SK-N-SH treated with all-trans-retinoic acid at 6 μM for 48 hours (cell line): ENCODE data around the gene MID1IP1.

Source experiments
- ARNTL ChIP-seq: fragments of 450-650 bp; formaldehyde crosslinking; IDR thresholded peaks from 2 replicates; pipeline ENCODE4 v1.5.0; 2020; ENCODE audit warnings: low read depth, mild to moderate bottlenecking, moderate library complexity, borderline replicate concordance
- CREB5 ChIP-seq: fragments of 250-450 bp; sonication (Bioruptor Pico); IDR thresholded peaks from 2 replicates; pipeline ENCODE4 v1.5.1; 2020; ENCODE audit warnings: low read depth, mild to moderate bottlenecking, moderate library complexity
- CSDC2 ChIP-seq: fragments of 250-450 bp; sonication (Bioruptor Pico); IDR thresholded peaks from 2 replicates; pipeline ENCODE4 v1.5.0; 2020; ENCODE audit warnings: mild to moderate bottlenecking, moderate library complexity
- ISL1 ChIP-seq: fragments of 250-450 bp; sonication (Bioruptor Pico); IDR thresholded peaks from 2 replicates; pipeline ENCODE4 v2.1.2; 2022; ENCODE audit warnings: mild to moderate bottlenecking, moderate library complexity
- OSR1 ChIP-seq: fragments of 250-450 bp; sonication (Bioruptor Pico); IDR thresholded peaks from 2 replicates; pipeline ENCODE4 v1.8.0; 2022; ENCODE audit warnings: moderate library complexity, mild to moderate bottlenecking, inconsistent platforms
- PPARA ChIP-seq: fragments of 250-450 bp; sonication (Bioruptor Pico); IDR thresholded peaks from 2 replicates; pipeline ENCODE4 v1.5.0; 2020; ENCODE audit warnings: mild to moderate bottlenecking, borderline replicate concordance
- RARB ChIP-seq: fragments of 250-450 bp; sonication (Bioruptor Pico); IDR thresholded peaks from 2 replicates; pipeline ENCODE4 v1.8.0; 2021; ENCODE audit warnings: mild to moderate bottlenecking, moderate library complexity
- SNAI2 ChIP-seq: fragments of 250-450 bp; sonication (Bioruptor Pico); IDR thresholded peaks from 2 replicates; pipeline ENCODE4 v1.5.0; 2020; ENCODE audit warnings: mild to moderate bottlenecking, moderate library complexity
- TCF4 ChIP-seq: fragments of 250-450 bp; sonication (Bioruptor Pico); IDR thresholded peaks from 2 replicates; pipeline ENCODE4 v1.8.0; 2021; ENCODE audit warnings: mild to moderate bottlenecking, moderate library complexity, borderline replicate concordance
- TSHZ2 ChIP-seq: fragments of 250-450 bp; sonication (Bioruptor Pico); IDR thresholded peaks from 2 replicates; pipeline ENCODE4 v1.5.0; 2020; ENCODE audit warnings: mild to moderate bottlenecking, moderate library complexity
- ZC3H10 ChIP-seq: fragments of 250-450 bp; sonication (Bioruptor Pico); IDR thresholded peaks from 2 replicates; pipeline ENCODE4 v1.5.1; 2021; ENCODE audit warnings: mild to moderate bottlenecking, moderate library complexity
- ZFP3 ChIP-seq: fragments of 250-450 bp; sonication (Bioruptor Pico); IDR thresholded peaks from 2 replicates; pipeline ENCODE4 v1.5.0; 2020; ENCODE audit warnings: mild to moderate bottlenecking, moderate library complexity
- ZFP30 ChIP-seq: fragments of 450-650 bp; formaldehyde crosslinking; IDR thresholded peaks from 2 replicates; pipeline ENCODE4 v1.5.0; 2022; ENCODE audit warnings: mild to moderate bottlenecking, moderate library complexity
- ZNF8 ChIP-seq: fragments of 450-650 bp; formaldehyde crosslinking; IDR thresholded peaks from 2 replicates; pipeline ENCODE4 v1.5.0; 2020; ENCODE audit warnings: mild to moderate bottlenecking, moderate library complexity

GRCh38 chrX:38803588-38804431 lies 2.6 kb downstream of the MID1IP1 start:
- TF ChIP-seq ARNTL: no peak
- TF ChIP-seq TSHZ2 (CRISPR knock-in tag): no peak
- TF ChIP-seq RARB: no peak
- TF ChIP-seq SNAI2 (CRISPR knock-in tag): no peak
- no peak for TF ChIP-seq ISL1 (CRISPR knock-in tag)
- no peak for TF ChIP-seq TCF4
- TF ChIP-seq ZFP30 (CRISPR knock-in tag): no peak
- TF ChIP-seq PPARA (CRISPR knock-in tag): no peak
- TF ChIP-seq ZNF8 (CRISPR knock-in tag): no peak
- no peak for TF ChIP-seq CREB5 (CRISPR knock-in tag)
- no peak for TF ChIP-seq ZC3H10 (CRISPR knock-in tag)
- TF ChIP-seq CSDC2 (CRISPR knock-in tag): no peak
- no peak for TF ChIP-seq ZFP3
- TF ChIP-seq OSR1 (CRISPR knock-in tag): no peak
